Measurements from ENCODE around the gene COL5A1.

Gene COL5A1

DNA sequence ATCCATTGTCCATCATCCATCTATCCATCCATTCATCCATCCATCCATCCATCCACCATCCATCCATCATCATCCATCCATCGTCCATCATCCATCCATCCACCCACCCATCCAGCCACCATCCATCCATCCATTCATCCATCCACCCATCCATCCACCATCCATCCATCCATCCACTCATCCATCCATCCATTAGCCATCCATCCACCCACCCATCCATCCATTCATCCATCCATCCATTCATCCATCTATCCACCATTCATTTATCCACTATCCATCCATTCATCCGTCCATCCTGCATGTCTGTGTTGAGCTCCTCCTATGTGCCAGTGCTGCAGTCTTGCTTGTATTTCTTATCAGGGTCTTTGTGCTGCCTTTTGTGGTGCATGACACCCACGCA, 44.2 kb downstream of the COL5A1 start:
- no peak for TF ChIP-seq EZH2 (IDR thresholded peaks at IDR 0.05; ENCODE audit: borderline replicate concordance, low read length)
- TF ChIP-seq, protein P1, sequence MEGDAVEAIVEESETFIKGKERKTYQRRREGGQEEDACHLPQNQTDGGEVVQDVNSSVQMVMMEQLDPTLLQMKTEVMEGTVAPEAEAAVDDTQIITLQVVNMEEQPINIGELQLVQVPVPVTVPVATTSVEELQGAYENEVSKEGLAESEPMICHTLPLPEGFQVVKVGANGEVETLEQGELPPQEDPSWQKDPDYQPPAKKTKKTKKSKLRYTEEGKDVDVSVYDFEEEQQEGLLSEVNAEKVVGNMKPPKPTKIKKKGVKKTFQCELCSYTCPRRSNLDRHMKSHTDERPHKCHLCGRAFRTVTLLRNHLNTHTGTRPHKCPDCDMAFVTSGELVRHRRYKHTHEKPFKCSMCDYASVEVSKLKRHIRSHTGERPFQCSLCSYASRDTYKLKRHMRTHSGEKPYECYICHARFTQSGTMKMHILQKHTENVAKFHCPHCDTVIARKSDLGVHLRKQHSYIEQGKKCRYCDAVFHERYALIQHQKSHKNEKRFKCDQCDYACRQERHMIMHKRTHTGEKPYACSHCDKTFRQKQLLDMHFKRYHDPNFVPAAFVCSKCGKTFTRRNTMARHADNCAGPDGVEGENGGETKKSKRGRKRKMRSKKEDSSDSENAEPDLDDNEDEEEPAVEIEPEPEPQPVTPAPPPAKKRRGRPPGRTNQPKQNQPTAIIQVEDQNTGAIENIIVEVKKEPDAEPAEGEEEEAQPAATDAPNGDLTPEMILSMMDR (IDR thresholded peaks at IDR 0.05; ENCODE audit: low read length): no peak
- Histone ChIP-seq H3K4me3 (ENCODE audit: low read depth, low read length, poor library complexity, severe bottlenecking) (no peak overlapping the region), H3K36me3 (ENCODE audit: insufficient read depth, low read length) (no peaks in the 10 kb centered on the region), H3K4me1 (ENCODE audit: insufficient read depth, low read length, severe bottlenecking) (no peaks in the 10 kb centered on the region), H3K79me2 (ENCODE audit: insufficient read depth, low read length) (no peaks in the 10 kb centered on the region), H3F3A (ENCODE audit: insufficient read depth, low read length) (no peaks in the 10 kb centered on the region), H2AFZ (ENCODE audit: low read length) (no peak overlapping the region), H4K20me1 (ENCODE audit: insufficient read depth, low read length) (no peaks in the 10 kb centered on the region), H3K9me2 (ENCODE audit: low read depth, low read length) (no peaks in the 10 kb centered on the region), H3K4me2 (ENCODE audit: low read length) (no peak overlapping the region), H3K27ac (ENCODE audit: low read depth, low read length, poor library complexity, severe bottlenecking) (no peak overlapping the region), H3K9ac (ENCODE audit: low read length) (no peak overlapping the region), H3K9me3 (ENCODE audit: low read length) (no peaks in the 10 kb centered on the region), H3K27me3 (ENCODE audit: insufficient read depth, low read length) (no peaks in the 10 kb centered on the region)

DNA sequence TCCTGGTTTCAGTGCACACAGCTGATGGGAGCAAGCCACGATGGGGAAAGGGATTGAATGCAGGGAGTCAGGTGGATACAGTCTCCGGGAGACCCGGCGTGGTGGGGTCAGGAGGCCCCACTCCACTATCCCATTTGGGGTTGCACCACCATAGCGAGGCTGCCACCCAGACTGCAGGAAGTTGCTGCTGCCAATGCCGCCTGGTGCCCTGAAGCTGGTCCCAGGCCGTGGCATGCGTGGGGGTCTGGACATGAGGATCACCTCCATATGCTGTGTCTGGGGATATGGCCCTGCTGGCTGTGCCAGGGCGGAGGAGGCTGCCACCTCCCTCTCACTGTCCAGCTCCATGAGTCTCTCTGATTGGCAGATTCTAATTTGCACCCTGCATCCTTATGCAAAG, 45.3 kb downstream of the COL5A1 start:
- Histone ChIP-seq H3K9me2 (ENCODE audit: low read depth, low read length) (no peaks in the 10 kb centered on the region), H3K4me1 (ENCODE audit: insufficient read depth, low read length, severe bottlenecking) (no peaks in the 10 kb centered on the region), H3K9me3 (ENCODE audit: low read length) (no peaks in the 10 kb centered on the region), H3K36me3 (ENCODE audit: insufficient read depth, low read length) (no peaks in the 10 kb centered on the region), H3K9ac (ENCODE audit: low read length) (no peak overlapping the region), H2AFZ (ENCODE audit: low read length) (no peak overlapping the region), H3F3A (ENCODE audit: insufficient read depth, low read length) (no peaks in the 10 kb centered on the region), H3K27ac (ENCODE audit: low read depth, low read length, poor library complexity, severe bottlenecking) (no peak overlapping the region), H3K27me3 (ENCODE audit: insufficient read depth, low read length) (no peaks in the 10 kb centered on the region; the same call in 1 of the 2 replicates), H3K4me2 (ENCODE audit: low read length) (no peak overlapping the region), H4K20me1 (ENCODE audit: insufficient read depth, low read length) (no peaks in the 10 kb centered on the region), H3K4me3 (ENCODE audit: low read depth, low read length, poor library complexity, severe bottlenecking) (no peak overlapping the region), H3K79me2 (ENCODE audit: insufficient read depth, low read length) (no peaks in the 10 kb centered on the region)
- TF ChIP-seq, protein P1 (IDR thresholded peaks at IDR 0.05; ENCODE audit: low read length): no peak
- no peak for TF ChIP-seq EZH2 (IDR thresholded peaks at IDR 0.05; ENCODE audit: borderline replicate concordance, low read length)

DNA sequence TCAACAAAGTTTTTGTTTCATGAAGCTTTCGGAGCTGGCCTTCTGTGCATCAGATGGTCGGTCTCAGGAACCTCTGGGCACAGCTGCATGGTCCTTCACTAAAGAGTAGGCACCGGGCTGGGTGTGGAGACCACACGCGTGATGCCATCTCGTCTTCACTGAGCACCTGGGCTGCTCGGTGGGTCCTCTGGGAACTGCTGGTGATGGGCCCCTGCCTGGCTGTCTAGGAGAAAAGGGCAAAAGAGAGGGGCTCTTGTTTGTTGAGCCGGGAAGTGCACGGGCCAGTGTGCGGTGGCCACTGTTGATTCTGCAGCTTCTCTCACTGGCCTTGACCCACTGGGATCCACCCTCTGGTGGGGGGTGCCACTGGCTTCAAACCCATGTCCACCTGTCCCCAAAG, 46.0 kb downstream of the COL5A1 start:
- H4K20me1 ChIP-seq (ENCODE audit: insufficient read depth, low read length): no peaks in the 10 kb centered on the region
- no peaks in the 10 kb centered on the region for H3F3A ChIP-seq (ENCODE audit: insufficient read depth, low read length)
- H3K36me3 ChIP-seq (ENCODE audit: insufficient read depth, low read length): no peaks in the 10 kb centered on the region
- no peak overlapping the region for H3K4me2 ChIP-seq (ENCODE audit: low read length)
- TF ChIP-seq, protein P1 (IDR thresholded peaks at IDR 0.05; ENCODE audit: low read length): no peak
- TF ChIP-seq EZH2 (IDR thresholded peaks at IDR 0.05; ENCODE audit: borderline replicate concordance, low read length): no peak
- H2AFZ ChIP-seq (ENCODE audit: low read length): no peak overlapping the region
- H3K9me2 ChIP-seq (ENCODE audit: low read depth, low read length): no peaks in the 10 kb centered on the region
- no peaks in the 10 kb centered on the region for H3K79me2 ChIP-seq (ENCODE audit: insufficient read depth, low read length)
- no peaks in the 10 kb centered on the region; the same call in 1 of the 2 replicates for H3K27me3 ChIP-seq (ENCODE audit: insufficient read depth, low read length)
- no peak overlapping the region for H3K27ac ChIP-seq (ENCODE audit: low read depth, low read length, poor library complexity, severe bottlenecking)
- no peaks in the 10 kb centered on the region for H3K4me1 ChIP-seq (ENCODE audit: insufficient read depth, low read length, severe bottlenecking)
- H3K9me3 ChIP-seq (ENCODE audit: low read length): no peaks in the 10 kb centered on the region
- H3K9ac ChIP-seq (ENCODE audit: low read length): no peak overlapping the region
- no peak overlapping the region for H3K4me3 ChIP-seq (ENCODE audit: low read depth, low read length, poor library complexity, severe bottlenecking)

Data from OCI-LY1 (cell line).